Measurements from ENCODE around the gene ARHGAP1.

Gene ARHGAP1

DNA sequence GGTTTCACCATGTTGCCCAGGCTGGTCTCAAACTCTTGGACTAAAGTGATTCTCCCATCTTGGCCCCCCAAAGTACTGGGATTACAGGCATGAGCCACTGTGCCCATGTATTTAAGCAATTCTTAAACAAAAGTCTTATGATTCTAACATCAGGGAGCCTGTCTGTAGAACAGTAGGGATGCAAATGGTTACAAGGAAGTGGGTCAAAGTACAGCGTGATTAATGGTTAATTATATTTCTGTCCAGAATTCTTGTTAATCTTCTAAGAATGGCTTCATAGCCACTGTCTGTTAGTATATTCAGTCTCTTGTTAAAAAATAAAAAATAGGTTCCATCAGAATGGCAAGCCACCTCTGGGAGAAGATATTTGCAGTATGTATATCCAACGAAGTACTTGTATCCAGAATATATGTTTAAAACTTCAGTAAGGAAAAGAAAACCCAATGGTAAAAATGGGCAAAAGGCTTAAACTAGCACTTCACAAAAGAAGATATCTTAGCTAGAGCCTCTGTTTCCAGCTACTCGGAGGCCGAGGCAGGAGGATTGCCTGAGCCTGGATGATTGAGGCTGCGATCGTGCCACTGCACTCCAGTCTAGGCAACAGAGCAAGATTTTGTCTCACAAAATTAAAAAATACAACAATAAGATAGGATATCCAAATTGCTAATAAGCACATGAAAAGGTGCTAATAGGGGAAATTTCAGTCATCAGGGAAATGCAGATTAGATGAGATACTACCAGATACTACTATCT is 60.2 kb downstream of the ARHGAP1 start:
- no peak for DNase-seq (ENCODE audit: low read depth in 2 of 2)

- DNase-seq (ENCODE audit: low read depth in 2 of 2): no peak
Observed at GRCh38 chr11:46639197-46639839, 61.1 kb downstream of the ARHGAP1 start.

DNA sequence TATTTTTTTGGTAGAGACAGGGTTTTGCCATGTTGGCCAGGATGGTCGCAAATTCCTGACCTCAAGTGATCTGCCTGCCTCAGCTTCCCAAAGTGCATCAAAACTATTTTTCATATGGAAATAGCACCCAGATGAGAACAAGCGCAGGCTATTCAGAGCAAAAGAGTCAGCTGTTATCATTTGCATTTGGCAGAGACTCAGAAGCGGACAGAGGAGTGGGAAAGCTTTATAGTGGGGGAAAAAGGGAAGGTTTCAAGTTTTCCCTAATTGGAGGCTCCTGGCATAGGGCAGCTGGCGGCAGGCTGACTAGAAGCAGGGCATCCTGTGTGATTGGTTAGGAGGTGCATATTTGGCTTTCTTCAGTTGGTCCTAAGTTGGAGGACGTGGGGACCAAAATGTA is 62.9 kb downstream of the ARHGAP1 start:
- no peak for DNase-seq (ENCODE audit: low read depth in 2 of 2)

- DNase-seq (ENCODE audit: low read depth in 2 of 2): no peak
Observed at GRCh38 chr11:46635557-46636139, 64.8 kb downstream of the ARHGAP1 start.

- DNase-seq (ENCODE audit: low read depth in 2 of 2): no peak
Observed at GRCh38 chr11:46633291-46634217, 66.9 kb downstream of the ARHGAP1 start.

- no peak for DNase-seq (ENCODE audit: low read depth in 2 of 2)
Observed at GRCh38 chr11:46632502-46632901, 67.9 kb downstream of the ARHGAP1 start.

DNA sequence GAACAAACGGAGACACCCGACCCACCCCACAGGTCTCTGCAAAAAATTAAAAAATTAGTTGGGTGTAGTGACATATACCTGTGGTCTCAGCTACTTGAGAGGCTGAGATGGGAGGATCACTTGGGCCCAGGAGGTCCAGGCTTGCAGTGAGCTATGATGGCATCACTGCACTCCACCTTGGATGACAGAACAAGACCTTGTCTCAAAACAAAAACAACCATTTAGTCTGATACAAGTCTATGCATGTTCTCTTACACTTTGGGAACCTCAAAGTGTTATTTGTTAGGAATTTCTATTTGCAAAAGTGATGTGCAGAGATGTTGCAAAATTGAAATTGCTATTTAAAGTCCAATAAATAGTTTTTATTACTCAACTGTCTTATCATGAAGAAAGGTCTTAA is 68.7 kb downstream of the ARHGAP1 start:
- DNase-seq (ENCODE audit: low read depth in 2 of 2): no peak

GRCh38 chr11:46630237-46630636 is 70.2 kb downstream of the ARHGAP1 start:
- DNase-seq (ENCODE audit: low read depth in 2 of 2): no peak

DNA sequence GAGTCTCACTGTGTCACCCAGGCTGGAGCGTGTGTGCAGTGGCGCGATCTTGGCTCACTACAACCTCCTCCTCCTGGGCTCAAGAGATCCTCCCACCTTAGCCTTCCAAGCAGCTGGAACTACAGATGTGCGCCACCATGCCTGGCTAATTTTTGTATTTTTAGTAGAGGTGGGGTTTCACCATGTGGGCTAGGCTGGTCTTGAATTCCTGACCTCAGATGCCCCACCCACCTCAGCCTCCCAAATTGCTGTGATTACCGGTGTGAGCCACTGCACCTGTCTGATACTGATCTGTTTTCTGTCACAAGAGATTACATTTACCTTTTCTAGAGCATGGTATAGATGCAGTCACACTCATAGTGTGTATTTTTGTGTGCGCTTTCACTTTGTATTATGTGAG is 71.5 kb downstream of the ARHGAP1 start:
- no peak for DNase-seq (ENCODE audit: low read depth in 2 of 2)
